Progenitor cell of endocrine pancreas (in vitro differentiated cells): Measurements from ENCODE around the gene H19. TPM values are rescaled to one million over a fixed set of nuclear protein-coding genes. Genes with fewer than 3 reads are reported as not detected.

Experiments used
- DNase-seq: peaks from one replicate; pipeline ENCODE4 v3.0.0; 2021; ENCODE audit warnings: low spot score; ENCODE audit not compliant: unreplicated experiment
- H3K27ac Mint-ChIP-seq: 2 replicates; pipeline ENCODE4 v1.8.0; 2021; ENCODE audit warnings: mild to moderate bottlenecking, moderate library complexity, mixed read lengths
- H3K27me3 Mint-ChIP-seq: 2 replicates; pipeline ENCODE4 v1.8.0; 2021; ENCODE audit warnings: mixed read lengths
- H3K36me3 Mint-ChIP-seq: 2 replicates; pipeline ENCODE4 v1.8.0; 2022; ENCODE audit warnings: mixed read lengths; ENCODE audit not compliant: insufficient read depth
- H3K4me1 Mint-ChIP-seq: 2 replicates; pipeline ENCODE4 v1.8.0; 2021; ENCODE audit warnings: low read depth, mixed read lengths
- H3K4me3 Mint-ChIP-seq: 2 replicates; pipeline ENCODE4 v1.8.0; 2021; ENCODE audit warnings: low read depth, mild to moderate bottlenecking, moderate library complexity, mixed read lengths
- H3K9me3 Mint-ChIP-seq: 2 replicates; pipeline ENCODE4 v1.8.0; 2021; ENCODE audit warnings: low read depth, mixed read lengths
- CTCF ChIP-seq: fragments of 200-600 bp; sonication (generic); IDR thresholded peaks from one replicate; pipeline ENCODE4 v1.5.0; 2021; ENCODE audit warnings: antibody characterized with exemption, mild to moderate bottlenecking; ENCODE audit not compliant: unreplicated experiment
- total RNA-seq: library from RNA; stranded (reverse); gene quantifications from 2 replicates; pipeline ENCODE4 v1.2.1, GENCODE V29; 2021

The H19 gene
- total RNA-seq, 1 donor from 2014 or later, result 19,743 TPM

- H3K27ac Mint-ChIP-seq, result no peak overlapping the region
- no peak for TF ChIP-seq CTCF
- no peak for DNase-seq
- H3K9me3 Mint-ChIP-seq, result no peaks in the 10 kb centered on the region
- no peaks in the 10 kb centered on the region for H3K36me3 Mint-ChIP-seq
- H3K27me3 Mint-ChIP-seq, result no peaks in the 10 kb centered on the region
- H3K4me1 Mint-ChIP-seq, result no peaks in the 10 kb centered on the region
- no peak overlapping the region for H3K4me3 Mint-ChIP-seq
These were observed 37.9 kb downstream of the H19 start for GRCh38 chr11:1959786-1960185.

- H3K27ac Mint-ChIP-seq, result no peak overlapping the region
- TF ChIP-seq CTCF, result no peak
- no peak for DNase-seq
- H3K9me3 Mint-ChIP-seq, result no peaks in the 10 kb centered on the region
- no peaks in the 10 kb centered on the region for H3K4me1 Mint-ChIP-seq
- H3K36me3 Mint-ChIP-seq, result no peaks in the 10 kb centered on the region
- no peak overlapping the region for H3K4me3 Mint-ChIP-seq
- H3K27me3 Mint-ChIP-seq, result no peaks in the 10 kb centered on the region
These were observed 39.3 kb downstream of the H19 start for GRCh38 chr11:1958367-1958766.

- TF ChIP-seq CTCF, result no peak
- Mint-ChIP-seq H3K36me3 (no peaks in the 10 kb centered on the region), H3K4me1 (no peaks in the 10 kb centered on the region), H3K27me3 (no peaks in the 10 kb centered on the region), H3K9me3 (no peaks in the 10 kb centered on the region), H3K27ac (no peak overlapping the region), H3K4me3 (no peak overlapping the region)
- DNase-seq, result no peak
These were observed 44.0 kb downstream of the H19 start for GRCh38 chr11:1953489-1954266.

DNA sequence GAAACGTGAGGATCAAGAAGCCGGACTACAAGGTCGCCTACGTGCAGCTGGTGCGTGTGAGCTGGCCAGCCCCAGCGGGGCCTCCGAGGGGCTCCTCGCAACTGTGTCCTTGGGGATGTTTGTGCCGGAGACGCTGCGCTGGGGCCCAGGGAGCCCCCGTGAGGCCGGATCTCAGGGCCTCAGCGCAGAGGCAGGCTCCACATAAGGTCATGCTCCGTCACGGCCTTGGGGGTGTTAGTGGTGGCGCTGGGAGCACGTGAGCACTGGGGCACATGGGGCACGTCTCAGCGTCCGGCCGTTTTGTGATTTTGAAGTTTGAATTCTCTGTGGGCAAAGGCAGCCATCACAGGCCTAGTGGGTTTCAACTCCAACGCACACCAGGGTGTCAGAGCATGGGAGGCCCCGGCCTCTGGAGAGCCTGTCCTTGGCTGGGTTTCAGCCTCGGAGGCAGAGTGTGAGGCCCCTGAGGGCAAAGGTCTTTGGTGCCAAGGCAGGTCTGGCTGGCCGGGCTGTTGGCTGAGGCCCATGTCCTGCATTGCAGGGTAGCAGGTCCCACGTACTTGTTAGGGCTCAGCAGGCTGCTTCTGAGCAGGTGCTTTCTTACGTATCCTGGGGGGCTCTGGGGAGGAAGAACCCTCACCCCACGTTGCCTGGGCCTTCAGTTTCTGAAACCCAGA lies 44.7 kb downstream of the H19 start:
- no peak overlapping the region for H3K4me3 Mint-ChIP-seq
- H3K27me3 Mint-ChIP-seq, result no peaks in the 10 kb centered on the region
- no peaks in the 10 kb centered on the region for H3K36me3 Mint-ChIP-seq
- no peak for DNase-seq
- no peaks in the 10 kb centered on the region for H3K4me1 Mint-ChIP-seq
- H3K9me3 Mint-ChIP-seq, result no peaks in the 10 kb centered on the region
- TF ChIP-seq CTCF, result no peak
- H3K27ac Mint-ChIP-seq, result no peak overlapping the region

- TF ChIP-seq CTCF, result no peak
- H3K27me3 Mint-ChIP-seq, result no peaks in the 10 kb centered on the region
- H3K4me1 Mint-ChIP-seq, result no peaks in the 10 kb centered on the region
- DNase-seq, result no peak
- no peaks in the 10 kb centered on the region for H3K9me3 Mint-ChIP-seq
- H3K4me3 Mint-ChIP-seq, result no peak overlapping the region
- H3K36me3 Mint-ChIP-seq, result no peaks in the 10 kb centered on the region
- no peak overlapping the region for H3K27ac Mint-ChIP-seq
These were observed 47.7 kb downstream of the H19 start for GRCh38 chr11:1949922-1950321.
